H1 (cell line): Measurements from ENCODE around the gene RIPPLY1. TPM values are rescaled to one million over a fixed set of nuclear protein-coding genes. Genes with fewer than 3 reads are reported as not detected.

Source experiments
- CTCF ChIA-PET: fragments of 300-600 bp; sonication (Branson Sonifier 250); formaldehyde crosslinking; loops from one replicate; lab custom pipeline; 2021; ENCODE audit not compliant: partially characterized antibody; lab: Charles Lee
- POLR2A ChIA-PET: fragments of 300-600 bp; sonication (Branson Sonifier 250); formaldehyde crosslinking; loops from one replicate; lab custom pipeline; 2021; ENCODE audit warnings: inconsistent platforms; ENCODE audit not compliant: partially characterized antibody; lab: Charles Lee
- DNase-seq, 2 experiments: peaks; one replicate each; pipeline versions ENCODE4 v3.0.0 to v3.0.0-alpha.2; 2010 to 2022; ENCODE audit warnings: low spot score in 2 of 2, low read depth in 1 of 2, mixed read lengths in 1 of 2
- FAIRE-seq: peaks from 2 replicates; lab custom pipeline; 2011; peaks lifted over from hg19 to GRCh38; lab: Jason Lieb, UNC
- H2AFZ ChIP-seq: 2 replicates; pipeline ENCODE4 v1.8.1; 2012; ENCODE audit warnings: low read length, inconsistent platforms
- H2AK5ac ChIP-seq: 2 replicates; pipeline ENCODE4 v1.6.1; 2013; ENCODE audit warnings: low read depth, low read length
- H2BK120ac ChIP-seq: replicated peaks from 2 replicates; pipeline ENCODE3; 2013; ENCODE audit warnings: low read depth, low read length, inconsistent platforms
- H2BK12ac ChIP-seq: 2 replicates; pipeline ENCODE4 v1.6.1; 2013; ENCODE audit warnings: low read depth, low read length
- H2BK15ac ChIP-seq: 2 replicates; pipeline ENCODE4 v1.6.1; 2013; ENCODE audit warnings: low read length
- H2BK20ac ChIP-seq: 2 replicates; pipeline ENCODE4 v1.6.1; 2013; ENCODE audit warnings: low read length
- H2BK5ac ChIP-seq: 2 replicates; pipeline ENCODE4 v1.6.1; 2013; ENCODE audit warnings: low read depth, low read length
- H3K14ac ChIP-seq: 2 replicates; pipeline ENCODE4 v1.6.1; 2013; ENCODE audit warnings: inconsistent platforms; ENCODE audit not compliant: insufficient read length
- H3K18ac ChIP-seq: 2 replicates; pipeline ENCODE4 v1.6.1; 2013; ENCODE audit warnings: low read length; ENCODE audit errors: extremely low read depth
- H3K23ac ChIP-seq: 2 replicates; pipeline ENCODE4 v1.6.1; 2013; ENCODE audit warnings: inconsistent platforms; ENCODE audit not compliant: insufficient read length
- H3K23me2 ChIP-seq: 2 replicates; pipeline ENCODE4 v1.6.1; 2013; ENCODE audit warnings: low read depth, low read length
- H3K27ac ChIP-seq: 2 replicates; pipeline ENCODE4 v1.6.1; 2011; ENCODE audit warnings: low read depth, low read length, inconsistent platforms
- H3K27me3 ChIP-seq, 4 experiments: replicated peaks in 1 of 4; 1 replicate in 1 of 4; 2 replicates in 3 of 4; pipeline versions ENCODE4 v1.6.1 to v1.8.1; 2011 to 2013; ENCODE audit warnings: low read length in 3 of 4, mild to moderate bottlenecking in 3 of 4, inconsistent platforms in 2 of 4, mixed read lengths in 2 of 4, moderate library complexity in 1 of 4; ENCODE audit not compliant: control insufficient read depth in 3 of 4, insufficient read depth in 3 of 4; ENCODE audit errors: extremely low read depth in 1 of 4
- H3K36me3 ChIP-seq, 4 experiments: 2 replicates each; pipeline versions ENCODE4 v1.6.1 to v1.8.1; 2011 to 2013; ENCODE audit warnings: mild to moderate bottlenecking in 4 of 4, low read length in 3 of 4, moderate library complexity in 2 of 4, control low read depth in 1 of 4, inconsistent platforms in 1 of 4; ENCODE audit not compliant: insufficient read depth in 4 of 4, control insufficient read depth in 2 of 4
- H3K4ac ChIP-seq: replicated peaks from 2 replicates; pipeline ENCODE3; 2013; ENCODE audit warnings: low read length, low read depth, mixed read lengths, inconsistent platforms; ENCODE audit not compliant: insufficient read length
- H3K4me1 ChIP-seq, 4 experiments: replicated peaks in 1 of 4; 1 replicate in 1 of 4; 2 replicates in 3 of 4; pipeline versions ENCODE4 v1.6.1 to v1.8.1; 2011 to 2013; ENCODE audit warnings: low read length in 3 of 4, inconsistent platforms in 2 of 4, mixed read lengths in 1 of 4; ENCODE audit not compliant: insufficient read depth in 4 of 4, control insufficient read depth in 3 of 4
- H3K4me2 ChIP-seq, 2 experiments: 2 replicates each; pipeline versions ENCODE4 v1.6.1 to v1.8.1; 2011 to 2013; ENCODE audit warnings: low read depth in 2 of 2, low read length in 2 of 2, control low read depth in 1 of 2, inconsistent platforms in 1 of 2, mild to moderate bottlenecking in 1 of 2; ENCODE audit not compliant: insufficient read depth in 1 of 2
- H3K4me3 ChIP-seq, 4 experiments: fragments of 200-600, 300-600 bp in 1 of 4; sonication (generic), shearing (Covaris generic), sonication (Bioruptor Twin) in 1 of 4; 2 replicates each; pipeline versions ENCODE4 v1.5.1 to v1.8.1; 2011 to 2016; ENCODE audit warnings: low read length in 4 of 4, low read depth in 3 of 4, control low read depth in 2 of 4, inconsistent platforms in 2 of 4, mild to moderate bottlenecking in 2 of 4, mixed read lengths in 1 of 4, moderate library complexity in 1 of 4; ENCODE audit not compliant: insufficient read depth in 2 of 4; ENCODE audit errors: extremely low read depth in 1 of 4
- H3K56ac ChIP-seq: replicated peaks from 2 replicates; pipeline ENCODE3; 2013; ENCODE audit warnings: low read depth, mild to moderate bottlenecking, mixed read lengths, low read length, inconsistent platforms; ENCODE audit not compliant: insufficient read length
- H3K79me1 ChIP-seq: 2 replicates; pipeline ENCODE4 v1.6.1; 2013; ENCODE audit warnings: low read depth, low read length, control low read depth
- H3K79me2 ChIP-seq, 2 experiments: 2 replicates each; pipeline versions ENCODE4 v1.6.1 to v1.8.1; 2012 to 2013; ENCODE audit warnings: low read length in 2 of 2, mild to moderate bottlenecking in 2 of 2, inconsistent platforms in 1 of 2; ENCODE audit not compliant: insufficient read depth in 2 of 2, control insufficient read depth in 1 of 2
- H3K9ac ChIP-seq, 4 experiments: replicated peaks in 1 of 4; 1 replicate in 1 of 4; 2 replicates in 3 of 4; pipeline versions ENCODE4 v1.6.1 to v1.8.1; 2011 to 2013; ENCODE audit warnings: low read depth in 3 of 4, low read length in 3 of 4, control low read depth in 2 of 4, mild to moderate bottlenecking in 2 of 4, moderate library complexity in 2 of 4, inconsistent platforms in 1 of 4; ENCODE audit errors: extremely low read depth in 1 of 4
- H3K9me3 ChIP-seq, 2 experiments: 2 replicates each; pipeline versions ENCODE4 v1.6.1 to v1.8.1; 2012 to 2013; ENCODE audit warnings: mild to moderate bottlenecking in 2 of 2, moderate library complexity in 2 of 2, control low read depth in 1 of 2, inconsistent platforms in 1 of 2, low read depth in 1 of 2, low read length in 1 of 2, mixed read lengths in 1 of 2; ENCODE audit not compliant: insufficient read depth in 2 of 2
- H4K20me1 ChIP-seq, 2 experiments: replicated peaks in 1 of 2; 2 replicates each; pipeline versions ENCODE3 to v1.8.1; 2011 to 2013; ENCODE audit warnings: inconsistent platforms in 2 of 2, low read length in 2 of 2, mild to moderate bottlenecking in 1 of 2; ENCODE audit not compliant: insufficient read depth in 2 of 2, control insufficient read depth in 1 of 2
- H4K5ac ChIP-seq: 2 replicates; pipeline ENCODE4 v1.6.1; 2013; ENCODE audit warnings: low read length, low read depth, mixed read lengths, inconsistent platforms; ENCODE audit not compliant: insufficient read length
- H4K8ac ChIP-seq: 2 replicates; pipeline ENCODE4 v1.8.0; 2013; ENCODE audit warnings: mild to moderate bottlenecking, moderate library complexity, low read length, inconsistent platforms; ENCODE audit not compliant: insufficient read depth; ENCODE audit errors: extremely low read depth
- H4K91ac ChIP-seq: replicated peaks from 2 replicates; pipeline ENCODE3; 2013; ENCODE audit warnings: low read length, mixed read lengths, inconsistent platforms; ENCODE audit not compliant: insufficient read length
- CREB1 ChIP-seq: IDR thresholded peaks from 2 replicates; pipeline ENCODE4 v1.6.1; 2012; ENCODE audit warnings: inconsistent platforms
- CTCF ChIP-seq, 3 experiments: IDR thresholded peaks; 1 replicate in 2 of 3; 2 replicates in 1 of 3; pipeline versions ENCODE4 v1.5.1 to v1.6.1; 2011; ENCODE audit warnings: low read length in 3 of 3, mild to moderate bottlenecking in 3 of 3, inconsistent platforms in 2 of 3, low read depth in 1 of 3, moderate library complexity in 1 of 3; ENCODE audit not compliant: insufficient read depth in 1 of 3; ENCODE audit errors: control extremely low read depth in 1 of 3
- POU5F1 ChIP-seq: IDR thresholded peaks from 2 replicates; pipeline ENCODE4 v1.6.1; 2011; ENCODE audit warnings: low read depth, mild to moderate bottlenecking, low read length, moderate library complexity
- RBBP5 ChIP-seq: IDR thresholded peaks from 2 replicates; pipeline ENCODE4 v1.7.1; 2012; ENCODE audit warnings: low read depth, mild to moderate bottlenecking, inconsistent platforms, low read length, moderate library complexity, borderline replicate concordance
- TEAD4 ChIP-seq: IDR thresholded peaks from 2 replicates; pipeline ENCODE4 v1.6.1; 2012; ENCODE audit warnings: low read depth, low read length, inconsistent platforms, mixed read lengths
- WGBS, 2 experiments: shearing (Covaris generic) in 1 of 2; methylation state at CpG; one replicate each; pipeline versions ENCODE4 v1.1.6 to v1.1.7; 2013 to 2015; ENCODE audit warnings: low lambda C conversion rate in 2 of 2, mixed read lengths in 2 of 2, inconsistent platforms in 1 of 2, low coverage in 1 of 2, missing lambda C conversion rate in 1 of 2; ENCODE audit not compliant: insufficient replicate concordance in 2 of 2, insufficient coverage in 1 of 2, insufficient read length in 1 of 2; ENCODE audit errors: extremely low coverage in 1 of 2, missing lambda C conversion rate in 1 of 2; 5-methylcytosine and 5-hydroxymethylcytosine counted together
- polyA plus RNA-seq, 7 experiments: library from polyadenylated mRNA; depleted of rRNA in 3 of 7; stranded (reverse) in 5 of 7; unstranded in 2 of 7; fragments of >200 nt in 5 of 7; fragments of 200-250 nt in 2 of 7; gene quantifications; 1 replicate in 5 of 7; 2 replicates in 1 of 7; 4 replicates in 1 of 7; pipeline versions ENCODE4 v1.2.1 to v1.2.3, GENCODE V29; 2011 to 2013; ENCODE audit warnings: missing spikeins in 2 of 7, mixed read lengths in 2 of 7
- total RNA-seq: library from RNA; stranded (reverse); fragmentation: NEBNext Ultra II Directional; extraction: Animal tissue kit (Norgen Biotek cat#: 25700); gene quantifications from 2 replicates; pipeline ENCODE4 v1.2.1, GENCODE V29; 2021

Gene RIPPLY1
- total and polyA plus RNA-seq, 2 of the 8 experiments (the other 6 are each of a cell fraction or from before 2014, with no cell fraction given), result not detected

GRCh38 chrX:106899841-106900240, 3.3 kb downstream of the RIPPLY1 start:
- H3K4me1 ChIP-seq, result no peaks in the 10 kb centered on the region; a peak in 1 of 7 replicates
- H3K9ac ChIP-seq, result no peak overlapping the region
- no peak overlapping the region for H3K4me2 ChIP-seq
- no peak overlapping the region for H3K4me3 ChIP-seq
- no peaks in the 10 kb centered on the region for H3K27me3 ChIP-seq
- no peak overlapping the region for H2BK120ac ChIP-seq
- no peak overlapping the region for H4K5ac ChIP-seq
- H3K18ac ChIP-seq, result no peak overlapping the region
- H3K23ac ChIP-seq, result no peak overlapping the region
- no peak overlapping the region for H4K8ac ChIP-seq
- H3K9me3 ChIP-seq, result no peaks in the 10 kb centered on the region
- ChIA-PET POLR2A (no interaction called here), CTCF (interaction anchor here (0.6 to 5.6 kb wide), 7 partner anchors 17 to 482 kb away, joined by 3 to 50 read pairs (median 7); no protein-coding TSS in a partner anchor)
- H3K27ac ChIP-seq, result no peak overlapping the region
- no peak overlapping the region for H3K4ac ChIP-seq
- no peaks in the 10 kb centered on the region for H3K79me1 ChIP-seq
- no CpG with 5 or more reads among the region's 1 CpG for WGBS, 2 experiments
- H2BK12ac ChIP-seq, result no peak overlapping the region
- no peaks in the 10 kb centered on the region for H3K79me2 ChIP-seq
- H4K20me1 ChIP-seq, result no peaks in the 10 kb centered on the region
- FAIRE-seq (no peak), DNase-seq (no peak)
- H3K23me2 ChIP-seq, result no peaks in the 10 kb centered on the region
- no peak overlapping the region for H2BK5ac ChIP-seq
- no peak overlapping the region for H2AFZ ChIP-seq
- no peaks in the 10 kb centered on the region for H3K36me3 ChIP-seq
- no peak overlapping the region for H2AK5ac ChIP-seq
- no peak overlapping the region for H2BK15ac ChIP-seq
- no peak overlapping the region for H4K91ac ChIP-seq
- no peak overlapping the region for H3K14ac ChIP-seq
- H2BK20ac ChIP-seq, result no peak overlapping the region
- H3K56ac ChIP-seq, result no peak overlapping the region
- TF ChIP-seq CREB1 (no peak), TEAD4 (no peak), POU5F1 (no peak), RBBP5 (no peak), CTCF (IDR thresholded peaks at IDR 0.05; ENCODE audit: control extremely low read depth in 1 of 3, insufficient read depth in 1 of 3, low read depth in 1 of 3, low read length in 3 of 3) (no peak)
